GM21447 (cell line): ENCODE data around the gene SCN5A.
"Not testable (repeated sequence)": the region's sequence is repeated elsewhere in the genome, so short reads cannot be mapped to it uniquely, and the experiment has no call there.

Source experiments
- ATAC-seq: cut with Tn5 transposase; IDR thresholded peaks from one replicate; pipeline ENCODE4 v1.9.1; 2021; ENCODE audit not compliant: unreplicated experiment

Gene SCN5A

DNA sequence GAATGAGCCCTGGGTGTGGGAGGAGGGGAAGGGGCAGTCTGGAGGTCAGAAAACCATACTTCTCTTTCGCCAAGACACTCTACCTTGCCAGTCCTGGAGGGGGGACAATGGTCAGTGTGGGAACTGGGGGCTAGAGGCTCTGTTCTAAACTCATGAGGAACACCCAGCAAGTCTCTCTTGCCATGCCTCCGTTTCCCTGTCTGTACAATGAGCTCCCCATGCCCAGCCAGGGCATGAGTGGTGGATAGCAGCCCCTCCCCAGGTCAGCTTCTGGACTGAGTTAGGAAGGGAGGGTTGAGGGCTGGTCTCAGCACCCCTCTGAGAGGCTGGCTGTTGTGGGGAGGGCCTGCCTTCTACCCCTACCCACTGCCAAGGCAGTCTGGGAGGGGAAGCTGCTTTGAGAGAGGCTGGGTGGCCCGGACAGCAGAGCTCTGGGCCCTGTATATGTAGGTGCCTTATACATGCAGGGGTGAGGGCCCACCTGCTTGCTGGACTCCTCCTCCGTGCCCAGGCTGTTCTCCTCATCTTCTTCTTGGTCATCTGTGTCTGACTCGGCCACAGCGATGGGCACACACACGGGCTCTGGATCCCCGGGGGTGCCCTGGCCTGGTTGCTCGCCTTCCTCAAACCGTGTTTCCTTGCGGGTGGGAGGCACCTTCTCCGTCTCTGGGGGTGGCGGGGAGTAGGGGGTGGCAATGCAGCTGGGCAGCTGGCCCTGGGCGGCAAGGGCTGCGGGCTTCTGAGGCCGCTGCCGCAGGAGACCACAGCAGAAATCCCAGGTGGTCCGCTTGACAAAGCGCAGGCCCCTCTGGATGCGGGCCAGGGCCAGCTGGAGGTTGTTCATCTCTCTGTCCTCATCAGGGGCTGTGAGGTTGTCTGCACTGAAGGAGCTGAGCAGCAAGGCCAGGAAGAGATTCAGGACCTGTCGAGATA, 68.8 kb downstream of the SCN5A start:
- no peak for ATAC-seq

DNA sequence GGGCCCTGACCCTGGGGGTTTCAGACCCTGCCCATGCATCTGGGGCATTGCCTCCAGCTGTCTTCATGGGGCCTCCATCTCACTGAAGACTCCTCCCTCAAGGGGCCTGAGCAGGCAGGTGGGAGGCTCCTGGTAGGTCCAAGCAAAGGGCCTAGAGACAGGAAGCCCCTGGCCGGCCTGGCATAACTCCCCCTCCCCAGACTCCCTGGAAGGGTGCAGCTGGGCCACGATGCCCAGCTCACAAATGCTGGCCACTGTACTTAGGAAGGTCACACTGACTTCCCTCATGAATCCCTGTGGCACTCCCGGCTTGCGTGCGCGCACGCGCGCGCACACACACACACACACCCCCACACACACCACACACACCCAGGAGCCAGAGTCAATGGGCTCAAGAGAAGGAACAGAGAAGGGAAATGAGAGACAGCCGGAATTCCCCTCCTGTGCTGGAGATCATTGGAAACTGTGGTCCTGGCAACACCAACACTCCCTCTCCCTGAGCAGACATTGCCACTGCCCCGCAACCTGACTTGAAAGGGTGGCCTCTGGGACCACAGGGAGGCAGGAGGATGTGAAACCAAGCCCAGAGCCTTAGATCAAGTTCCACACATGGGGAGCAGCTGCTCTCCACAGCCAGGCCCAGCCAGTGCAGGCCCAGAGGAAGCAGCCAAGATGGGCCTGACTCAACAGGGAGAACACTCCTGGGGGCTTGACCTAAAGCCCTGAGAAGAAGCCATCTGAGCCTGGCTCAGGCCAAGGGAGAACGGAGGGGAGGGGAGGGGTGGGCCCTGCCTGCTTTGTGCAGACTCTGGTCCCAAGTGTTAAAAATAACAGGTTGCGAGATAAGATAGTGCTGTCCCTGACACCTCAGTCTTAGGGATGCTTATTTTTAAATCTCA, 69.7 kb downstream of the SCN5A start:
- no peak for ATAC-seq

DNA sequence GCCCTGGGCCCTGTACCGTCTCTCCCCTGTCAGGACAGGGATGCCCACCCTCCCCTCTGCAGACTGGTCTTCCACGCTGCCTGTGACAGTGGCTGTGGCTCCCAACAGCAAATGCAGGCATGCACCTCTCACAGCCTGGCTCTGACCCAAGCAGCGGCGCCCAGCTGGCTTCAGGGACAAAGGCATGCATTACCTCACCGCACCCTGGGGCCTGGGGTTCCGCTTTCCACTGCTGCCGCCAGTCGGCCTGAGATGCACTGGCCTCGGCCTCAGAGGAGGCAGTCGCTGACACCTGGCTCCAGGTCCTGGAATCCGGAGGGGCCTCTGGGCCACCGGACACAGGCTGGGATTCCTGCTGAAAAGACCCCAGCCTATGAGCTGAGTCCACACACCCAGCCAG, 70.3 kb downstream of the SCN5A start:
- no peak for ATAC-seq

DNA sequence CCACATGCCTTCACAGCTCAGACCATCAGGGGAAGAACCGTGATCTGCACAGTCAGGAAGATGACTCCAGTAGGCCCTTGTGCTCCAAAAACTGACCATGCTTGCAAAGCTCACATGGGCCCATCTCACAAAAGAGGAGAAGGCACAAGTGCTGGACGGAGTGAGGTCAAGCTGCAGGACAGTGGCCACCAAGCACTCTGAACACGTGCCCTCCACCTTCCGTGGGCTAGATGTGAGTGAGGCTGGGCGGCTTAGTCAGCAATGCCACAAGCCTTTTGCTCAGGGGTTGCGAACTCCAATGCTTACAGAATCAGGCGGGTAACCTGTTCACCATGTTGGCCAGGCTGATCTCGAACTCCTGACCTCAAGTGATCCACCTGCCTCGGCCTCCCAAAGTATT, 70.9 kb downstream of the SCN5A start:
- no peak for ATAC-seq

DNA sequence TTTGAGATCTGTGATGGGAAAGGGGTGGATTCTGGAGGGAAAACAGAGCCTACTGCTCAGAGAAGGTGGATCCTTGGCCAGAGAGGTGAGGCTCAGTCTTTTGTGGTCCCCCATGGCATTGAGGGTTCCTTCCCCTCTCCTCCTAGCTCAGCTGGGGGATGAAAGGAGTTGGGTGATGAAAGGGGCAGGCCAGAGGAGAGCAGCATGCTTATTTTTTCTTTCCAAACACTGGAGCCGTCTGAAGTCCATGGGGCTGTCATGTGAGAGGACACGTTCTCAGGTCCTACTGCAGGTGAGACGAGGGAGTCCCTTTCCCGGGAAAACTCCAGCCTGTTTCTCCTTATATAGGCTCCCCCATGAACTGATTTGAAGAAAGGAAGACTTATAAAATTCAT, 71.4 kb downstream of the SCN5A start:
- ATAC-seq, result no peak

DNA sequence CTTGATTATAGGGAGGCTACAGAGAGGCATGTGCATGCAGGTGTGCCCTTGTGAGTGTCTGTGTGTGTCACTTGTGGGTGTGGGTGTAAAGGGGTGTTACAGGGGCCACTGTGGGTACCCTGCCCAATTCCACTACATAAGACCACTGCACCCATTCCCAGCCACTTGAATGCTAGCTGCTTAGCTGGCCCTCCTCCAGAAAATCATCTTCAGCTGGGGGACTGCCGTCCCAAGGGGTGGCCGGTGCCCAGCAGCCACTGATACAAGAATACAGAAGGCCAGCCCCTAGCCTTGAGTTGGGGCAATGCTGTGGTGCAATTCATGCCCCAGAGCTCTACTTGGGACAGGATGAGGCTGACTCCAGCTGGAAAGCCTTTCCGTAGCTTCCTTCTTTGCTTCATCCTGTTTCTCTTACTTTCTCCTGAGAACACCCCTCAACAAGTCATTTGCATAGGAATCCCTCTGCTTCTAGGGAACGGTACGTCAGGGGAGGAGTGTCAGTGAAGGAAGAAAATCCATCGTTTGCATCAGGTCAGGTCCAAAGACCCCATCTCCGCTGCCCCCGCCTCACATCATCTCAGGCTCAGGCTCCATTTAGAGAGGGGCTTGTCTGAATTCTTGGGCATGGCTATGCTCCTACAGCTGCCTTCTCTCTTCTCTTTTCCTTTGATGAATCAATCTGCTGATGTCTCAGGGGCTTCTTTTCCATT, 72.0 kb downstream of the SCN5A start:
- ATAC-seq, result no peak

DNA sequence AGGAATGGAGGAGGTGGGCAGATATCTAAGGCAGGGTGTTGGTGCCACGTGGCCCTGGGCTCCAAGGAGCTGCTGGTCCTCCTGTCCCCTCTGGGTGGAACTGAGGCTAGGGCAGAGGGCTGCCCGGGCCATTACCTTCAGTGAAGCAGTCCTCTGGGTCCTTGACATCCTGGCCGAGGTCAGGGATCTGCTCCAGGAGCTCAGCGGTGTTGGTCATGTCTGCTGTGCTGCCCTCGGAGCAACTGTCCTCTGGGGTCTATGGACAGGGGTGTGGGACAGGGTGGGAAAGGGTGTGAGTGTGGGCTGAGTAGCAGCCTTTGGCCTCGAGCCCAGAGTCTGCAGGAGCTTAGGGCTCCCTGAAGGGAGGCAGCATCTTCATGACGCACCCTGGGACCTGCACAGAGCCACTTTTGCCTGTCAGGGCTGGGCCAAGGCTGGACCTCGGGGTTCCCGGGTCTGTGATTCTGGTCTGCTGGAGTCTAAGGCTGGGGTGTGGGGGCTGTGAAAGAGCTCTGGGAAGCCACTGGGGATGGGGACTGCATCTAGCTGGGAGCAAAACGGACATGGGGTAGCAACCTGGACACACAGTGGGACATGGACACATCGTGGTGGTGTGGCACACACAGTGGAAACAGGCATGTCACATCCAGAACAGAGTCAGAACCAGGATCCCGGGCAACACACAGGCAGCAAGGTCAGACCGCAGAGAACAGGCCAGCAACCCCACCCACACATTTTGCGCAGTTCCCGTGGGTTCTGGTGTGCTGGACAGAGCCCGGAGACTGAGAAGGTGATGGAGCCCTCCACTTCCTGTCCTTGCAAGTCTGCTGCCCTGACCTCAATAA, 72.7 kb downstream of the SCN5A start:
- no peak for ATAC-seq

DNA sequence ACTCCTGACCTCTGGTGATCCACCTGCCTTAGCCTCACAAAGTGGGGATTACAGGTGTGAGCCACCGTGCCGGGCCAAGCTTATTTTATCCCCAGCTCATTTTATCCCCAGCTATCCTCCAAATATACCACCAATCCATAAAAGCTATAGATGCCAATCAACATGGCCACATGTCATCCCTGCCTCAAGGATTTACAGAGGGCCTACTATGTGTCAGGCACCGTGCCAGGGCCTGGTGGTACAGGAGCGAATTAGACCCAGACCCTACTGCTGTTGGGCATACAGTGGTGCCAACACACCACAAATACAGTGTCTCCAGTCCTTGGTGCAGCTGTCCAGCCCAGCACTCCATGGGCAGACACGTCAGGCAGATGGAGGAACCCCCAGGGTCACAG, 73.4 kb downstream of the SCN5A start:
- ATAC-seq, result no peak

DNA sequence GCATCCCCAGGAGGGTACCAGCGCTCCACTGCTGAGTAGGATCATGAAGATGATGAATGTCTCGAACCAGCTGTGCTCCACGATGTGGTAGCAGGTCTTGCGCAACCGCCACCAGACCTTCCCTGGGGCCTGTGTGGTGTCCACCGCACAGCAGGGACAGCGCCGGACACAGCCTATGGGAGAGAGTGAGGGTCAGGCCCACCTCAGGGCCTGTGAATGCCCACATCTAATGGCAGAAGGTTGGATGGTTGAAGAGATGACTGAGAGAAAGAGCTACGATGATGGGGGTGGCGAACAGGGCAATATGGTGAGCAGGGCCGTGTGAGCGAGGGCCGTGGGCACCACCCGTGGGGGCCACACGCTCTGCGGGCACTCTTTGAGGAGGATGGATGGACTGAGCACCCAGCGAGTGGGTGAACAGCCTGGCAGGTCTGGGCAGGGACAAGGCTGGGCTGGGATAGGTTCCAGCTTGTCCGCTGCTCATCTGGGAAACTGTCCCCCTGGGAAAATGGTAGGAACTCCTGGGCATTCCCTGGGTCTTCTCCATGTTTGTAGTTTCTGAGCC, 74.1 kb downstream of the SCN5A start:
- no peak for ATAC-seq

DNA sequence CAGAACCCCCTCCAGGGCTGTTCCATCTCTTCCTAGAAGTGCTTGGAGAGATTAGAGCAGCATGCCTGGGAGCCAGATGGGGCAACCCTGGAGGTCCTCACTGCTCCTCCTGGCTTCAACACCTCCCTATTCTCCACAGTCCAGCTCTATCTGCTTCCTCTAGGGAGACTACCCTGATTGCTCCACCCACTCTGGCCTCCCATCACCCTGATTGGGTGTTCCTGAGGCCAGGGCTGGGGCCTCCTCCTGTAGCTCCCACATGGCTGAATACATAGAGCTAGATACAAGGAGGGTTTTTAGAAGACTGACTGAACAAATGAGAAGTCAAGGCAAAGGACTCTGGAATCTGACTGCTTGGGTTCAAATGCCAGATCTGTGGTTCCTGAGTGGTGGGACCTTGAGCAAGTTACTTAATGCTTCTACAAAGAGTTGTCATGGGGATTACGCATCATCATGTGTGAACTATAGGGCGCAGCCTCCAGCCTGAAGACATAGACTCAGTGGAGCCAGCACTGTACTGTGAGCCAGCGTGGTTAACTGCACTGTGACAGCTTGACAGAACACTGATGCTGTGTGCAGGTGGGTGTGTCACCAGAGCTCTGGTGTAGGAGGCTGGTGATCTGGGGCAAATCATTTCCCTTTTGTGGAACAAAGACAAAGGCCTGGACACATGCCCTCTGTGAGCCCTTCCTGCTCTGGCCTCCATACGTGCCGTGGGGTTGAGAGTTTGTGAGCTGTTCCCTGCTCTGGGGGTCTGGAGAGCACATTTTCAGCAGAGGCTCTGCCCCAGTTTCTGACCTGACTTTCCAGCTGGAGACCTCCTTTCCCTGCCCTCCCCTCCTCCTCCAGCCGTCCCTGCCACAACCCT, 74.8 kb downstream of the SCN5A start:
- no peak for ATAC-seq

DNA sequence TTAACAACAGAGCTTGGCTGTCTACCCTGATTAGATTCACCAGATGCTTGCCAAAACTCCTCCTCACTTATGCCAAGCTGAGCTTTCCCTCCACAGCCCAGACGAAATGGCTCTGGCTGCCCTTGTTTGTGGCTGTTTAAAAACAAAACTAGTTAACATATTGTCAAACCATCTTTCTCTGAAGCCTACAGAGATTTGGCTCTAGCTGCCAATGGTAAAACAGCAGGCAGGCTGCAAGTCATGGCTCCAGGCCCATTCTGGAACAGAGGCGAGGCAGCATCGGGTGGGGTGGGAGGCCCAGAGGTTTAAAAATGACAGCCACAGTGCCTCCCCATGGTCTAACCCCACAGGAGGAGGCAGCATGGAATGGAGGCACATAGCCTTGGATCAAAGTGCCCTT, 75.9 kb downstream of the SCN5A start:
- ATAC-seq, result no peak

DNA sequence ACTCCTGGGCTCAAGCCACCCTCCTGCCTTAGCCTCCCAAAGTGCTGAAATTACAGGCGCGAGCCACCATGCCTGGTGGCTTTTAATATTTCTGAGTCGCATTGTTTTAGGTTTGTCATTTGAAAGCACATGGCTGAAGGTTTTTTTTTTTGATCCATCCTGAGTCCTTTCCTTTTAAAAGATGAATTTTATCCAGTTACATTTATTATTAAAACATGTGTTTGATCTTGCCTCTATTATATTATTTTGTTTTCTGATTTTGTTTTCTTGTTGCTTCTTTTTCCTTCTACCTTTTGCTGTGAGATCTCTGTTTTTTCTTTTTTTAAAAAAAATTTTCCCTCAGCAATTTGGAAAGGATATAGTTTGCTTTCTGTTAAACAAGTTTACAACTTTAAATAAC, 76.4 kb downstream of the SCN5A start:
- no peak for ATAC-seq

DNA sequence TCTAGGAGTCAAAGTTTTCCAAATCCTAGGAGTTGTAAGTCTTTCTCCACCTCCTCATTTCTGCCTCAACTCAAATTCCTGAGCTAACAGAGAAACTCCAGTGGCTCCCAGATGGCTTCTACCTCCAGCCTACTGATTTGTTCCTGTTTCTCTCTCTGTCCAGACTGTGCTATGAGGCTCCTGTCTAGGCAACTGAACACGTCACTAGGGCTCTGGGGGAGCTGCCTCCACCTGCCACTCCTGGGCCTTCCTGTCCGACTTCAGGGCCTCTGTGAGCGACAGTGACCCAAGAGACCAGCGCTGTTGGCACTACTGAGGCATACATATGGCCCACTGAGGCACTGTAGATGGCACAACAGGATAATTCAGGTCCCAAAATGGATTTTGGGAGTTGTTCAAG, 82.0 kb downstream of the SCN5A start:
- no peak for ATAC-seq

DNA sequence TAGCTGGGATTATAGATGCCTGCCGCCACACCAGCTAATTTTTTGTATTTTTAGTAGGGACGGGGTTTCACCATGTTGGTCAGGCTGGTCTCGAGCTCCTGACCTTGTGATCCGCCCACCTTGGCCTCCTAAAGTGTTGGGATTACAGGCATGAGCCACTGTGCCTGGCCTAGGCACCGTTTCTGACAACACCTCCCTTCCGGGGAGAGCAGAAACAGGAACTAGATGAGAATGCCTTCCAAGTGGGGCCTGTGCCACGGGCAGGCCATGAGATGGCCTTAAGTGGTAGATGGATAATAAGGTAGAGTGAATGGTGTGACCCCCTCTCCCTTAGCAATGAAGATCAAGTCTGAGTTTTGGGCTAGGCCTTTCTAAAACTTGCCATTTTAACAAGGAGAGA, 82.7 kb downstream of the SCN5A start:
- not testable (repeated sequence) for ATAC-seq

DNA sequence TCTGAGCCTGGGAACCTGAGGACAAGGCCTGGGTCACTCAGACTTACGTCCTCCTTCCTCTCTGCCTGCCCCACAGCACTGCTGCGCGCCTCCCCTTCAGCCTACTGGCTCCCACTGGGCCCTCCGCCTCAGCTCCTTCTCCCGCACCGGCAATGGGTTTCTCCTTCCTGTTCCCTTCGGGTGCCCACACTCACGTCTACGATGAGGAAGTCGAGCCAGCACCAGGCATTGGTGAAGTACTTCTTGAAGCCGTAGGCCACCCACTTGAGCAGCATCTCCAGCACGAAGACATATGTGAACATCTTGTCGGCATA, 83.3 kb downstream of the SCN5A start:
- ATAC-seq, result no peak

DNA sequence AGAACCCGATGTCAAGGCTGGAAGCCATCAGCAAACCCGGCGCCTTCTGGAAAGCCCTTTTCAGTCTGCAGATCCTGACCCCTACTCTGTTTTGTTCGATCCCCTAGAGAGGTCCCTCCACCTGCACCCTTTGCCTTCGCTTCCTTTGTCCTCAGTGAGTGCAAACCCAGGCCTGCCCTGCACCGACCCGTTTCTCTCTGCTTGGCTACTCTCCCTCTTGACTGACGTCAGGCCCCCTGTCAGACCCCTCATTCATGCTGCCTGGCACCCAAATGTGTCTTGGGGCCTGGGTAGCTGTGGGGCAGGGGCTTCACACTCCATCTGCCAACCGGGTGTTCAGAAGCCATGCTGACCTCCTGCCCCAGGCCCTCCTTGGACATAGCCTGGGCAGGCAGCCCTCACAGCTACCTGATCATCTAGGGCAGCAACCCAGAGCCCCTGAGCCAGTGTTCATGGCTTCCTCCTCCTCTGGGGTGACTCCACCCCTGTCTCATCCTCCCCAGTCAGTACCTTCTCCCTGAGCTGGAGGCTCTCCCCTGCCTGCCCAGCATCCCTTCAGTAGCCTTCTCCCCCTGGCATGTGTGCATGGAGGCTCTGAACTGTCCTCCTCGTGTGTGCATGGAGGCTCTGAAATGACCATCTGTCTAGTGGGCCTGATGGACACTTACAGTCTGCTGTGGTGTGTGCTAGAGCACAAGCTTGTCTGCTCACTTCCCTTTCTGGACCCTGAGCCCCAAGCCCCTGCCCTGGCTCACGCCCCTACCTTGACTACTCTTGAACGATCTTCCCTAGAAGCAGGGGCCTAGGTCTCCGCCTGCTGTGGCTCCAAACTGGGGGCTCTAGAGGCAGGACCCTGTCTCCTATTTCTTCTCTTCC, 83.9 kb downstream of the SCN5A start:
- no peak for ATAC-seq

DNA sequence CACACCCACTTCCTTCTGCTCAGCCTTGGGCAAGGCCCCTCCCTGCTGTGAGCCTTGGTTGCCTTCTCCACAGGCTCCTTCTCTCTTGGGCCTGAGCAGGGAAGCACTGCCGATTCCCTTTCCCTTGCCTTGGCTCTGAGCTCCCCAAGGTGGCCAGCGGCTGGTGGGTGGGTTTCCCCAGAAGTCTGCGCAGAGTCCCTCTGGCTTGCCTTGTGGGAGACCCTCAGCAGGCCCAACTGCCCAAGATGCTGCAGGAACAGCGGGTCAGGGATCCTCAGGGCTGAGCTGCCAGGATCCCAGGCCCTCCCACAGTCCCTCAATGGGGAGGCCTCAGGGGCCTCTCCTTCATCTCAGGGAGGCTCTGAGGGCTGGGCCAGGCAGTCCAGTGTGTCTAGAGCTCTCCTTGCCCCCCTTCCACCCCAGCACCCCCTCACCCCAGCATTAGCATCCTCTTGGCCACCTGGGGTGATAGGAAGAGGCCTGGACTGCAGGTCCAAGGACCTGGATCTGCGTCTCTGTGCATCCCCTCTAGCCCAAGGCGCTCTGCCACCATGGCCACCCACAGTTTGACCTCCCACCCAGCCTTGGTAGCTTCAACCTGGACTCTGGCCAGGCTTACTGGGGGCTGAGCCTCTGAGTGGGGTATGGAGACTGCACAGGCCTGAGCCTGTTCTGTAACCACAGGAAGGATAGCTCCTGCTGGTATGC, 84.7 kb downstream of the SCN5A start:
- ATAC-seq, result no peak

DNA sequence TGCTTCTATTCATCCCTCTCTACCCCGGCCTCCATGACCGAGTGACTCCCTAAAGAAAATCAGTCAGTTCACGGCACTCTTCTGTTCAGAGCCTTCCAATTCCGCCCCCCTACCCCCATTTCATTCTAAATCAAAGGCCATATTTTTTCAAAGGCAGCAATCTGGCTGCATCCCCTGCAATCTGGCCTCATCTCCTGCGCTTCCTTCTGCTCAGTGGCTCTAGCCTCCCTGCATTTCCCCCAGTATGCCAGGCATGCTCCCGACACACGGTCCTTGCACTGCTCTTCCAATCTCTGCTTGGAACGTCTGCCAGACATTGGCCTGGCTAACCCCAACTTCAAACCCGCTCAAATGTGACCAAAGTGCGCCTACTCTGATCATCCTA, 85.6 kb downstream of the SCN5A start:
- no peak for ATAC-seq
